GM19351 (cell line): ENCODE data around the gene IQSEC1.

Source experiments
- ATAC-seq: cut with Tn5 transposase; IDR thresholded peaks from one replicate; pipeline ENCODE4 v1.9.1; 2021; ENCODE audit warnings: mild to moderate bottlenecking, moderate library complexity; ENCODE audit not compliant: unreplicated experiment

IQSEC1 gene

DNA sequence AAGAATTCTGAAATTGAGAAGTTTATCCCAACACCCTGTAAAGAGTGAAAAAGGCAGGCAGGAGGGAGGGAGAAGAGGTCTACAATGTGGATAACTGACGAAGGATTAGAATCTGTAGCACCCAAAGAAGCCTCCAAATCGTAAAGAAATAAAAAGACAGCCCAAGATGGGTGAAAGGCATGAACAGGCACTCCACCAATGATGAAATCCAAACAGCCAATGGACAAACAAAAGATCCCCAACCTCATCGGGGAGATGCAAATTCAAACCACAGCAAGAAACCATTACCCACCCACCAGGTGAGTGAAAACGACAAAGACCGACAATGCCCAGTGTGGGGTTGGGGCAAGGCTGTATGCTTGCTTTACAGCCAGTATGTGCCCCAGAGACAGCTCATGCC is 85.6 kb downstream of the IQSEC1 start:
- ATAC-seq, result no peak

DNA sequence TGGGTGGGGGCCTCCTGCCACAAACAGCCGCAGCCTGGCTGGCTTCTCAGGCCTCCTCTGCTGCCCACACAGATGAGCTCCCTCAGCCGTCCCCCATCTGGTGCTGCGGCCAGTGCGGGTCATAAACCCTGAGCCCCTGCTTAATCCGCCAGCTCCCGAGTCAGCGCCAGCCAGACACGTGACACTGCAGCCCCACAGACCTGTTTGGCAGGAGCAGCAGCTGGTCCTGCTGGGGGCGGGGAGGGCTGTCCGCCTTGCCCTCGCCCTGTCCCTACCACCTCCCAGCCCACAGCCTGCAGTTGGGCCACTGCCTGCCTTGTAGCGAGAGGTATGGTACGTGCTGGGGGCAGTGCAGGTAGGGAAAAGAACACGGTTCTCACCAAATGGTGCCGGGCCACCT is 86.2 kb downstream of the IQSEC1 start:
- ATAC-seq, result no peak

DNA sequence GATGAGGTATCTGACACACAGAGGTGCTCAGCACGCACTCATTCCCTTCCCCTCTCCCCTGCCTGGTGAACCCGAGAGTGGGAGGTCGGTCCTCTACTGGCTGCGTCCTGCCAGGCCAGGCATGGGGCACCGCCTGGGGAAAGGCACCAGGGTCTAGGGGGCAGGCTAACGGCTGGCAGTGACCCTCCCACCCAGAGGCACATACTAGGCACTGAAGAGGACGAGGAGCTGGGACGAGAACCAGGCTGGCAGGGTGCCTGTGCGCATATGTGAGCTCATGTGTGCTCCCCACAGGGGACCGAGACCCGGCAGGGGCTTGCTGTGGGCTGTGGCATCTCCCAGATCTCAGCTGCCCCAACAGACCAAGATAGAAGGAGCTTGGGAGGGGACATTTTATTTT is 86.7 kb downstream of the IQSEC1 start:
- ATAC-seq, result no peak

DNA sequence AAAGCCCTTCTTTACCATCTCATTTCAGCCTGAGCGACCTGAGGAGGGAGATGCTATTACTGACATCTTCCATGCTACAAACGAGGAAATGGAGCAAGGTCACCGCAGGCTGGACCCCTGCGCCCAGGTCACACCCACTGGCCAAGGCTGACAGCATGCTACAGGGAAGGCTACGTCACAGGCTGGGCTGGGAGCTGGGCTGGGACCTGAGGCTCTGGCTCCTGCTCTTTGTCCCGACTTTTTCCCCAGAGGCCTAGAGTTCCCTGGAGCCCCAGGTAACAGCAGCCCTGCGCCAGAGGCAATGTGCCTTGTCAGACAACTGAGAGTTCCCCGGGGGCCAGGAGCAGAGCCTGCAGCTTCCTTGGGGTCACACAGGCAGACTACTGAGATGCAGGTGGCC is 87.2 kb downstream of the IQSEC1 start:
- ATAC-seq, result no peak

DNA sequence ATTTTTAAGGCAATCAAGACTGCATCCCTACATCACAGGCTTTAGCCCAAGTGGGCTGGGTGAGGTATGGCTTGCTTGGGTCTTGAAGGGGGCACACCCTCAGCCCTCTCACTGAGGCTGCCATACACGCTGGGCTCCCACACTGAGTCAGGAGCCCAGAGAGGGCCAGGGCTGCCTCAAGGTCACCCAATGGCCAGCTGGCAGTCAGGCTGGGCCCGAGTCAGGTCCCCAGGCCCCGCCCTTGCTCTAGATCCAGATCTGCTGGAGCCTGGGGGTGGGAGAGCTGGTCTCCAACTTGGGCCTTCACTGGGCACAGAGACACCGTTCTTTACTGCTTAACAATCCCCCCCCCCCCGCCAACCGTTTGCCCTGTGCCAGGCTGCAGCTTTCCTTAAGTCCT is 88.1 kb downstream of the IQSEC1 start:
- ATAC-seq, result no peak

DNA sequence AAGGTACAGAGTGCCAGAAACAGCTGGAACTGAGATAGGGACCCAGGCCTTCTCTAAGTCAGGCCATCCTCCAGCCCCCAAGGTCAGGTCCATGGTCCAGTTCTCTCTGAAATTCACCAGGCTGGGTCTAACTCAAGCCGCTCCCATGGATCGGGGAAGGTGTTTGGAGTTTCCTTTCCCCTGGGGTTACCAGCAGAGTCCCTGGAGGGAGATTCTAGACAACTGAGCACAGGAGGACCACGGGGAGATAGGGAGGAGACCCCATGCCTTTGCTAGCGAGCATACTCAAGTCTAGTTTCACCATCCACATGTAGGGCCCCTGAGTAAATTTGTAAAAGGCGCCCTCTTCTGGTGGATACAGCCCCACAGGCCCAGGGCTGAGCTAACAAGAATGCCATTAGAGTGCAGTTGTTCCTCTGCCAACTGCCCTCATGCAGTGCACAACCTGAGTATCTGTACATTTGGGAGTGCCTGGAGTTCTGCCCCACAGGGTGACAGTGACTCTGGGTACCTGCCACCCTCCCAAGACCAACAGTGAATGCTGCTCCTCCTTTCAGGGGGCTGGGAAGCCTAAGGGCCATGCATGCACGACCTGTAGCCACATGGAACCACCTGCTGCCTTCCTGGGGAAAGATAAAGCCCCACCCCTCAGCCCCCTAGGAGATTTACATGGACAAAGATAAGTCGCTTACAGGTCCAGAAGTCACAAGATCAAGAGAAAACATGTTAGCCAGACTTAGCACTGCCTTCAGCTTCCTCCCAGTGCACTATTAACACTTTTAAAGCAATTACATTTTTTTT is 89.0 kb downstream of the IQSEC1 start:
- peak; percentile 67 for ATAC-seq

DNA sequence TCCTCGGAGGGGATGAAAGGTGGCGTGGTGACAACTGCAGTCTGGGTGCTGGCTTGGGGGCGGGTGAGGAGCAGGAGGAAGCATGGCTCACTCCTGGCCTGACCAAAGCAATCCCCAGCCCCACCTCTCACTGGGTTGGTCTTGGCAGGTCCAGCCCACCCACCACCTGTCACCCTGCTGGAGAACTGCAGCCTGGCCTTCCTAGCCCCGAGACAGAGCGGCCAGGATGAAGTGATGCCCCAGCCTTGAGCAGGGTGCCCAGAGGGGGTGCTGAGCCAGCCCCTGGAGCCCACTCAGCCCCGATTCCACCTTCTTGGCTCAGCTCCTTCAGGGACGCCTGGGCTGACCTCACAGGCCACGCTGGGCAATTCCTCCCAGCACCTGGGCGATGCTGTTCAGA is 89.9 kb downstream of the IQSEC1 start:
- ATAC-seq, result no peak

DNA sequence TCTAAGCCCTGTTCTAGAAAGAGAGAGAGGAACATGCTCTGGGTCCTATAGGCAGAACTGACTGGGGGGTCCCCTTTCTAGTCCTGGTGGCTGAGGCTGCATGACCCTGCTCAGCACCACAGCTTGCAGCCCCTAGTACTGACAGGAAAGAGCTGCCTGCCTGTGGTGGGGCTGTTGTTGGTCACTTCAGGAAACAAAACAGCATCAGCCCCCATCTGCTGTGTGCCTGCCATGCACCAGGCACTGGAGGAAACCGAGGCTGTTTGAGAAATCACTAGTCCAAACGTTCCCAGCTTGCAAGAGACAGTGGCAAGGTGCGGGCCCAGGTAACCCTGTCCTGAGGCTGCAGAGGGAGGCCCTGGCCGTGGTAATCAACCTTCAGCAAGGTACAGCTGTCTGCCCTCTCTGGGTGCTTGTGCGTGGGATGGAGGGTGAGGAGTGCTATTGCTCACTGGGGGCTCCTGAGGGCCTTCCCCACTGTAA is 90.6 kb downstream of the IQSEC1 start:
- ATAC-seq, result peak; percentile 54

DNA sequence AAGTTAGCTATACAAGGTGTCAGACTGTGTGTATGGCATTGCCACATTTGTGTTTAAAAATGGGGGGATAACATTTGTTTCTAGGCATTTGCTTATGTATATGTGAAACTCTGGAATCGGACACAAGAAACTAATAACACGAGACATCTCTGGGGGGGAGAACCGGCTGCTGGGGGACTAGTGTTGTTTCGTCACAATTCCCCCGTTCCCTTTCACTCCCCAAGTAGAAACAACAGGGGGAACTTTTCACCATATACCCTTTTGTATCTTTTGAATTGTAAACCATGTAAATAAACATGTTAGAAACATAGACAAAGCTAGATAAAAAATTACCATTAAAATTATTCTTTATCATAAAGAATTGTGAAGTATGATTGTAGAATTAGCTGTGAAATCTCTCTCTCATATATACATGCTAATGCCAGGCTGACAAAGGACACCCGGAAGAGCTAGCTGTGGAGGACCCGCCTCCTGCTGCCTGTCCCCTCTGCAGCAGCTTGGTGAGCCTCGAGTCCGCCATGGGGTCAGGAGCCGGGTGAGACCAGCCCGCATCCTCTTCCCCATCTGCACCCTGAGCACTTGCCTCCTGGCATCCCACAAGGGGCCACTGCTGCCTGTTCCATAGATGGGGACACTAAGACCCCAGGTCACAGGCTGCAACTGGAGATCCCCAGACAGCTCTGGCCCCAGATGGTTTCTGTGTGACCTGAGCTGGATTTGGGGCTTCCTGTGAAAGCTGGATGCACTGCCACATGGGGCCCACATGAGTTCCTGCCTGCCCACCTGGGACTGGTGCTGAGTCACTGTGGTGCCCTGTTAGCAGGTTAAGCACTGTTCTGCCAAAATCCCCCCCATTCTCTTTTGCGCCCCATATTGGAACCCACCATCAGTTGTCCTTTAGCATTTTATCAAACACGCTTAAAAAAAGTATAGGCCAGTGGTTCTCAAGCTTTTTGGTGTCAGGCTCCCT is 91.6 kb downstream of the IQSEC1 start:
- ATAC-seq, result no peak

DNA sequence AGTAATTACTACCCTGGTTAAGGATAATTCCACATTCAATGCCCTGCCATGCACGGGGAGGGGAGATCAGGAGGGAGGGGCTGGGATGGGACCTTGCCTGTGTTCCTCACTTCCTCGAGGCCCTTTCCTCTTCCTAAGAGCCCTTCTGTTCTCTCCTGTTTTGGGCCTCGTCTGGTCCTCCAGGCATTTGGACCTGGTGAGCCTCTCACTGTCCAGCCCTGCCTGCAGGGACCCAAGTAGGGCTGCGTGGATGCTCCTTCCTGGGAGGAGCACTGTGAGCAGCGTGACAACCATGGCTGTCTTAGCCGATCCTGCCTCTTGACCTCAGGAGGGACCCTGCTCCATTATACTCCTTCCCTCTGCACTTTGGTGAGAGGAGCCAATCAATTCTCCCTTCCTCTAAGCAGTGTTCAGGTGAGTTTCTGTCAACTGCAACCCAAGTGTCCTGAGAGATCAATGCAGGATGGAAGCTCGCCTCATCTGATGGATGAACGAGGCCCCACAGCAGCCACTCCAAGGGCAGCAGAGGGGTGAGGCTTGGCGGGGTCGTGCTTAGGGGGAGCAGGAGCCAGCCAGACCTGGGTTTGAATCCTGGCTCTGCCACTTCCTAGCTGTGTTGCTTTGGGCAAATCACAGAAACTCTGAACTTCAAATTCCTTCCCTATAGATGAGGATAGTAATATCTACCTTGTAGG is 92.5 kb downstream of the IQSEC1 start:
- ATAC-seq, result no peak

DNA sequence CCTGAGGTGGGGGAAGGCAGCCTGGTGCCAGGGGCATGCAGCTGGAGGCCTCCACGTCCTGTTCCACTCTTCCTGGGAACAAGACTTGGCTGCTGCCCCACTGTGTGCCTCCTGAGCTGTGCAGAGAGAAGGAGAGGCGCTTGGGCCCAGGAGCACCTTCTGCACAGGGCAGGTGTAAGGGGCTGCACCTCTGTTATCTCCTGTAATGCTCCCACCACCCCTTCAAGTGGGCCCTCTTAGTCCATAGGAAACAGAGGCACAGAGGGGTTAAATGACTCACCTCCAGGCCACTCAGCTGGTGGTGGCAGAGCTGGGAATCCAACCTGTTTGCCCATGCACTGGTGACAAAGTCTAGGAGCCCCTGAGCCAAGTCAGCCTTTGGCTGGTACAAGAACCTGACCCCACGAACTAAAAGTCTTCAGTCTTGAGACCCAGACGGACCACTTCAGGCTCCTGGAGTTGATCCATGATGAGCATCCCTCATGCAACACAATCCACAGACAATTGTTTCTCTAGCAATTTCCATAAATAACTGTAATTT is 93.2 kb downstream of the IQSEC1 start:
- ATAC-seq, result no peak

DNA sequence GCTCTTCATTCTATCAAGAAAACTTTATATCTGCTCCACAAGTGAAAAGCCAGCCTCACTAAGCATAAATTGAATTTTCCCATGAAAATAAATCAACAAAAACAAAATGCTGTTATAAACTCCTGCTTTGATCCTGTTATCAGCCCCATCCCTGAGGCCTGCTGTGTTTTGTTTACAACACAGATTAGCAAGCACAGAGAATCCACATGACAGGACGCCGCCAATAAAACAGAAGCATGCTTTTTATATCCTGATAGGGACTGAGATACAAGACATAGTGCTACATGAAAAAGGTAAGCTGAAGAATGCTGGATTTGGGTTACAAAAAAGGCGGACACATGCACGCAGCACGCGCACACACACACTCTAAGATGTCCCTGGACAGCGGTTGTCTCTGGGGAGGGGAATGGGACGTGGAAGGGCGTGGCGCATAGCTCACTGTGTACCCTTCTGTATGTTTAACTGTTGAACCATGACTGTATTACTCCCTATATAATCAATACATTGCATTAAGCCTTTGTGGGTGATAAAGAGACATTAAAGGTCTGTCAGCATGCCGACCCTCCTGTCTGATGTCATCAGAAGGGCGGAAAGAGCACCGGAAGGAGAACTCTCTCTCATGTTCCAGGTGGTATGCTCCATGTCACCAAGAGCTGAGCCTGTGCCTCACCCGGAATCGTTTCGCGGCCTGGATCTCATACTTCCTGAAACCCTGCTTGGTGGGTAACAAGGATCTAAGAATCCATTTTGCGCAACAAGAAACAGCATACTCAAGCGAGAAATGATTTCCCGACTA is 93.9 kb downstream of the IQSEC1 start:
- ATAC-seq, result no peak

DNA sequence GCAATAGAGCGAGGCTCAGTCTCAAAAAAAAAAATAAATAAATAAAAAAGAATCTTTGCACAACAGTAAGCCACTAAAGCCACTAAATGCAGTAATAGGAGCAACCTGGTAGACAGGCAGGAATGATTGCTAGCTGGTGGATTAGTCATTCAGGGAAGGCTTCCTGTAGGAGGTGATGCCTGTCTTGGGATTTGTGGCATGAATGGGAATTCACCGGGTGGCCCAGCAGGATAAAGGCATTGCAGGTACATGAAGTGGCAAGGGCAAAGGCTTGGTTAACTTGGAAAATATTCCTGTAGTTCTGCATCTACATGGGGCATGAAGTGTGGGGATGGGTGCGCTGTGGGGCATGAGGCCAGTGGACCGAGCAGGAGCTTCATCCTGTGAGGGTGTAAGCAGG is 94.5 kb downstream of the IQSEC1 start:
- no peak for ATAC-seq

DNA sequence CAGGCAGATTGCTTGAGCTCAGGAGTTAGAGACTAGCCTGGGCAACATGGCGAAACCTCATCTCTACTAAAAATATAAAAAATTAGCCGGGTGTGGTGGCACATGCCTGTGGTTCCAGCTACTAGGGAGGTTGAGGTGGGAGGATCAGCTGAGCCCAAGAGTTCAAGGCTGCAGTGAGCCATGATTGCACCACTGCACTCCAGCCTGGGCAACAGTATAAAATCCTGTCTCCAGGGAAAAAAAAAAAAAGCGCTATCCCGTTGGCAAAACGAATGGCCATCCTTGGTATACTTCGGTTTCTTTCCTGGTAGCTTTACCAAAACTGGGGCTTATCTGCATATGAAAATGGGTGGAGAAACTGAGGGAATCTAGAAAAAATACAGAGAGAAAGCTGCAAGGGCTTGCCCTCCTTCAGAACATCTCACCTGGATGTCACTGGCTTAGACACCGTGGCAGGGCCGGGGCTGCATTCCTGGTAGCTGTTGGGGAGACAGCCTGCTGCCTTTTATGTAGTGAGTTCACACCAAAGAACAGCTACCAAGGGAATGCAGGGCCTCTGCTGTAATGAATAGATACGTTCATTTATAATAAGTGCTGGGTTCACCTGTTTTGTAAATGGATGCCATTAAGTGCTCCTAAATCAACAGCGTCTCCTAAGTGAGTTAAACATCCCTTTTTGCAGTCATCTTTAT is 96.0 kb downstream of the IQSEC1 start:
- ATAC-seq, result no peak

DNA sequence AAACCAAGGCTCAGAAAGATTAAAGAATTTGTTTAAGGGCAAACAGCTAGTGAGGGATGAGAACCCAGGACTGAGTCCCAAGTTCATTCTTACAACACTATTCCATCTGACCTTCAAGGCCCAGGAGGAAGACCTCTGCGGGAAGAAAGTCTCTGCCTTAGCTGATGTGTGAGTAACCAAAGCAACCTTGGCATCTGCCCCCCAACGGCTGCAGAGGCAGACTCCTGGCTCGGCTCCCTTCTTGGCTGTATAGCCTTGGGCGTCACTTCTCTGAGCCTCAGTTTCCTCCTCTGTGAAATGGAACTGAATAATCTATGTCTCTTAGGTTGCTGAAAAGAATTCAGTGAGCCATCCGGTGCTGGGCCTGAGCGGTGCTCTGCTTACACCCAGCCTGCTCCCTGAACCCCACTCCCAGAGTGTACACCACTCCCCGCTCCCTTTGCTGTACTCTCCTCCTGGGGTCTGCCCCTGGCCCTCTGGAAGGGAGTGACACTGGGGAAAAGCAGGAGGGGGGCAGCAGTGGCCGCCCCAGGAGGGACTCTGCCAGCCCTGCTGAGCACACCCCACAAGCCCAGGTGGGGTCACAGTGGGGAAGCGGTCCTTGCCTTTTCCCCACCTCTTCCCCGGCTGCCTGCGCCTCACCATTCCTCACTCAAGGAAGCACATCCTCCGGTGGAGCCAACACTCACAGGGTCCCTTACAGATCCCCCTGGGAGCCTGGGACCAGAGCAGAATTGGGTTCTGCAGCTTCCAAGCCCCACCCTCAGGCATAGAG is 97.3 kb downstream of the IQSEC1 start:
- no peak for ATAC-seq

DNA sequence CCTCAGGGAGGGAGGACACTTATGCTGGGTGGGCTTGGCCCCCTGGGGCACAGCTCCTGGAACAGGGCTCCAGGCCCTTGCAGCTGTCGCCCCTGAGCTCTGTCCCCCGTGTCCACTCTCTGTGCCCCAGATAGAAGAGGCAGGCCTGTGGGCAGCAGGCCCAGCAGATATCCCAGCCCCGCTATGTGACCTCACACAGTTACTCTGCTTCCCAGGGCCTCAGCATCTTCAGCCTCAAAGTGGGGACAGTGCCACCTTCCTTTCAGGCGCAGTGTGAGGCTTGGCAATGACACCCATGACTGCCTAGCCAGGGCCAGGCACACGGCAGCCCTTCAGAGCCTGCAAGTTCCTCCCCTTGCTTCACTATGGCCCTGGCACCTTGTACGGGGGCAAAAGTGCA is 98.4 kb downstream of the IQSEC1 start:
- ATAC-seq, result no peak

DNA sequence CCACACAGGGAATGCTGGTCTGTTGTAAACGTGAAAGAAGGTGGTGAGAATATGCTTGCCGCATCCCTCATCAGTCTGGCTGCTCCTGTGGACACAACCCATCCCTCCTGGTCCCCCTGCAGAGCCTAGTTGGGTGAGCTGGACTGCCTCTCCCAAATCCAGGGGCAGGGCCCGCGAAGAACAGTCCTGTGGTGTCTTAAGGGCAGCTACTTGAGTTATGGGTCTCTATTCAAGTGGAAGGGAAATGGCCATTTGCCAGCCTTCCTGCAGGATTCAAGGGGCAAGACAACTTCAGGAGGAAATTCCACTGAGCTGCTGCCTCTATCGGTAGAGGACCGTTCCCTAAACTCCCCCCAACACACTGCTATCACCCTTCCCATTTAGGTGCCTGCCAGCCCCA is 98.9 kb downstream of the IQSEC1 start:
- no peak for ATAC-seq

DNA sequence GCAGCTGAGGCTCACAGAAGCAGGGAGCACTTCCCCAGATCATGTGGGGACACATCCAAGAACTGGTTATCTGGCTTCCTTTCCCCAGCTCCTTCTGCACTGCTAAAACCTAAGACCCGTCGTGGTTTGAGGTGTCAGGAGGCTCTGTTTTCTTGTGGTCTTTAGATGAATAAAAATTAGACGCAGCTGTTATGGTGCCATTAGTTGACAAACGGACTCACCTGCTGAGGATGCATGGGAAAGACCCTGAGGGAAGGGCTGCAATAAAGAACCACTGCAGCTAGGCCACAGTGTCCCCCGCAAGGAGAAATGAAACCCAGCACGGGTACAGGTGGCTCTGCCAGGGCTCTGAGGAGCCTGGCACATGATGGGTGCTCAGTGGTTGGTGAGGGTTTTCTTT is 99.4 kb downstream of the IQSEC1 start:
- no peak for ATAC-seq
